Heart left ventricle (tissue), 13 donors: ENCODE data around the gene BIN2.
"Not testable (repeated sequence)": the region's sequence is repeated elsewhere in the genome, so short reads cannot be mapped to it uniquely, and the experiment has no call there.

ENCODE experiments used
- CTCF ChIP-seq, 12 donors: fragments of 200-600 bp; sonication (generic) in 4 of 12; IDR thresholded peaks; one replicate each; pipeline versions ENCODE4 v1.5.0 to v1.8.0; 2018 to 2022; ENCODE audit warnings: antibody characterized with exemption in 12 of 12, mild to moderate bottlenecking in 5 of 12
- POLR2A ChIP-seq, 2 donors: fragments of 450-650 bp; IDR thresholded peaks; one replicate each; pipeline ENCODE4 v1.6.1; 2017; ENCODE audit warnings: antibody characterized with exemption in 2 of 2, mild to moderate bottlenecking in 2 of 2, moderate library complexity in 2 of 2
- donor health status: ischemic (EF 13 %, LVEDD 7.1; RV severe dilation, severe dysfunction).
- donor health status: DM: no; HTN: yes; CAD: no.
- donor health status: DM: no; HTN: no; CAD: no.
- donor health status: ischemic (EF 25% LVEDD 6.9; RV normal size, moderate dysfunction).
- donor health status: ischemic (EF 25% LVEDD 5.7; RV mildly dilated, moderate dysfunction).
- donor health status: ischemic (EF 35%, LVEDD 5.7; RV mildly dilated, moderate dysfunction).
- donor health status: nonischemic (EF 11% LVEDD 7.7; RV severe dilation, severe dysfunction).
- donor health status: DM: yes; HTN: yes; CAD: no.
- donor health status: PGD.
- donor health status: ischemic (EF 29% LVEDD 5.4; RV normal size, mild dysfunction).
- donor health status: nonischemic (EF 23%, LVEDD 6.1; RV moderate dilation, normal function).

- not testable (repeated sequence) for TF ChIP-seq CTCF, POLR2A (IDR thresholded peaks at IDR 0.05)
Measured at GRCh38 chr12:51318057-51318806, 5.7 kb downstream of the BIN2 start.
